ENCODE data around the gene ENTPD8. TPM values are rescaled to one million over a fixed set of nuclear protein-coding genes. Genes with fewer than 3 reads are reported as not detected.

Gene ENTPD8
- total and polyA plus RNA-seq, 8 donors, result 0.98 to 4.7 (median 2.0) TPM

DNA sequence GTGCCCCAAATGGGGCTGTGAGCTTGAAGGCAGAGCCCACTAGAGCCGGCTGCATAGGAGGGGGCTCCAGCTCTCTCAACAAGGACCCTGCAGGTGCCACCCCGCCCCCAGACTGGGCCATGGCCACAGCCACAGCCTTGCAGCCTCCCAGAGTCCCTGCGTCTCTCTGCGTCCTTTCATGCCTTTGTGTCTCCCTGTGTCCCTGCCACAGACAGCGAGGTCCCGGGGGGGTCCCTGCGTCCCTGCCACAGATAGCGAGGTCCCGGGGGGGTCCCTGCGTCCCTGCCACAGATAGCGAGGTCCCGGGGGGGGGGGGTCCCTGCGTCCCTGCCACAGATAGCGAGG is 11.6 kb downstream of the ENTPD8 start:
- no peak overlapping the region for H3K27ac ChIP-seq
- WGBS, 2 donors, result 75 to 82% methylated on average over 9 to 14 of the region's 14 CpGs
- H3K4me3 ChIP-seq, result no peak overlapping the region
- intact Hi-C loops (cut with DNase I), result no loop called here
- FAIRE-seq, result no peak
- TF ChIP-seq, protein P1, sequence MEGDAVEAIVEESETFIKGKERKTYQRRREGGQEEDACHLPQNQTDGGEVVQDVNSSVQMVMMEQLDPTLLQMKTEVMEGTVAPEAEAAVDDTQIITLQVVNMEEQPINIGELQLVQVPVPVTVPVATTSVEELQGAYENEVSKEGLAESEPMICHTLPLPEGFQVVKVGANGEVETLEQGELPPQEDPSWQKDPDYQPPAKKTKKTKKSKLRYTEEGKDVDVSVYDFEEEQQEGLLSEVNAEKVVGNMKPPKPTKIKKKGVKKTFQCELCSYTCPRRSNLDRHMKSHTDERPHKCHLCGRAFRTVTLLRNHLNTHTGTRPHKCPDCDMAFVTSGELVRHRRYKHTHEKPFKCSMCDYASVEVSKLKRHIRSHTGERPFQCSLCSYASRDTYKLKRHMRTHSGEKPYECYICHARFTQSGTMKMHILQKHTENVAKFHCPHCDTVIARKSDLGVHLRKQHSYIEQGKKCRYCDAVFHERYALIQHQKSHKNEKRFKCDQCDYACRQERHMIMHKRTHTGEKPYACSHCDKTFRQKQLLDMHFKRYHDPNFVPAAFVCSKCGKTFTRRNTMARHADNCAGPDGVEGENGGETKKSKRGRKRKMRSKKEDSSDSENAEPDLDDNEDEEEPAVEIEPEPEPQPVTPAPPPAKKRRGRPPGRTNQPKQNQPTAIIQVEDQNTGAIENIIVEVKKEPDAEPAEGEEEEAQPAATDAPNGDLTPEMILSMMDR (IDR thresholded peaks at IDR 0.05), result no peak
- no peaks in the 10 kb centered on the region for H3K36me3 ChIP-seq
- H3K4me1 ChIP-seq, result peaks cover 0 to 2% (median 0%) of the 10 kb centered on the region in 3 donors
- H3K27me3 ChIP-seq, result no peaks in the 10 kb centered on the region
- H3K9me3 ChIP-seq, result no peaks in the 10 kb centered on the region
- DNase-seq, result peak in 1 of 6 donors; percentile 75
- ATAC-seq, result no peak

DNA sequence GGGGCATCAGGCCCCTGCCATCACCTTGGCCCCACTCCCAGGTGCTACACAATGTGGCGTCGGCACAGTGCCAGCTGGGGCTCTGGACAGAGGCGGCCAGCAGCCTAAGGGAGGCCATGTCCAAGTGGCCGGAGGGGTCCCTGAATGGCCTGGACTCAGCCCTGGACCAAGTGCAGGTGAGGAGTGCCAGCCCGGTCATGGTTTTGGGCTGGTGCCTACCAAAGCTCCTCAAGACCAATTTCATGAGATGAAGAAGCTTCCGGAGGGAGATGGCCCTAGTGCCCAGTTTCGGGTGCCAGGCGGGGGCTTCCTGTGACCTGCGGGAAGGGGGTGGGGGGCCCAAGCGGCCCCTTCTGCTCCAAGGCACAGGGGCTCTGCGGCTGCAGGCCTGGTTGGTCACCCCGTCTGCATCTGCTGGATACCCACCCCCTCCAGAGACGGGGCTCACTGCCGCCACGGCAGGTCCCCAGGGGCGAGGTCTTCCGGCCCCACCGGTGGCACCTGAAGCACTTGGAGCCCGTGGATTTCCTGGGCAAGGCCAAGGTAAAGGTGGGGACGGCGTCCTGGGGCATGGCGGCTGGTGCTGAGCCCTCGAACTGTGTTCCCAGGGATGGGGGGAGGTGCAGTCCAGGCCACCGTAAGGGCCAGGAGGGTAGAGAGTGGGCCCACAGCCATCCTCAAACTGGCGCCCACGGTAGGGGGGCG is 12.2 kb downstream of the ENTPD8 start:
- Histone ChIP-seq H3K4me3 (no peak overlapping the region), H3K36me3 (no peaks in the 10 kb centered on the region), H3K27ac (no peak overlapping the region), H3K9me3 (no peaks in the 10 kb centered on the region), H3K27me3 (no peaks in the 10 kb centered on the region), H3K4me1 (peaks cover 0 to 7% (median 0%) of the 10 kb centered on the region in 3 donors)
- TF ChIP-seq, protein P1 (IDR thresholded peaks at IDR 0.05), result no peak
- WGBS, 2 donors, result 83 to 88% methylated on average over 26 to 27 of the region's 27 CpGs
- intact Hi-C loops (cut with DNase I), result no loop called here
- no peak for ATAC-seq
- FAIRE-seq, result no peak
- peak in 3 of 6 donors; percentile 61 to 80 (median 65) for DNase-seq

DNA sequence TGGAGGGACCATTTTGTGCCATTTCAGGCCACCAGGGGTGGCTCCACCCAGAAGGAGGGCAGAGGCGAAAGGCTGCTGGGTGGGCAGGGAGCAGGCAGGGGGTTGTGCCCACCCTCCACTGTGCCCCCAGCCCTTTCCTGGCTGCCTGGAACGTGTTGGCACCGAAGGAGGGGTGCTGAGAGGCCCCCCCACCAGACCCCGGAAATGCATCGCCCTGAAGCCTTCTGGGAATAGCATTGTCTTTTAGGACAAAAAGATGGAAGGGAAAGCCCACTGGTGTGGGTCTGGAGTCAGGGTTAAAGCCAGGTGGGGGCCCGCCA is 12.9 kb downstream of the ENTPD8 start:
- TF ChIP-seq, protein P1 (IDR thresholded peaks at IDR 0.05), result no peak
- no peak overlapping the region for H3K4me3 ChIP-seq
- intact Hi-C loops (cut with DNase I), result no loop called here
- no peaks in the 10 kb centered on the region for H3K36me3 ChIP-seq
- H3K27ac ChIP-seq, result no peak overlapping the region
- no peaks in the 10 kb centered on the region for H3K27me3 ChIP-seq
- FAIRE-seq (no peak), ATAC-seq (no peak), DNase-seq (peak in 2 of 6 donors; percentile 28)
- H3K9me3 ChIP-seq, result no peaks in the 10 kb centered on the region
- H3K4me1 ChIP-seq, result peaks cover 0 to 8% (median 0%) of the 10 kb centered on the region in 3 donors
- 80 to 88% methylated on average over 6 of the region's 6 CpGs for WGBS, 2 donors

DNA sequence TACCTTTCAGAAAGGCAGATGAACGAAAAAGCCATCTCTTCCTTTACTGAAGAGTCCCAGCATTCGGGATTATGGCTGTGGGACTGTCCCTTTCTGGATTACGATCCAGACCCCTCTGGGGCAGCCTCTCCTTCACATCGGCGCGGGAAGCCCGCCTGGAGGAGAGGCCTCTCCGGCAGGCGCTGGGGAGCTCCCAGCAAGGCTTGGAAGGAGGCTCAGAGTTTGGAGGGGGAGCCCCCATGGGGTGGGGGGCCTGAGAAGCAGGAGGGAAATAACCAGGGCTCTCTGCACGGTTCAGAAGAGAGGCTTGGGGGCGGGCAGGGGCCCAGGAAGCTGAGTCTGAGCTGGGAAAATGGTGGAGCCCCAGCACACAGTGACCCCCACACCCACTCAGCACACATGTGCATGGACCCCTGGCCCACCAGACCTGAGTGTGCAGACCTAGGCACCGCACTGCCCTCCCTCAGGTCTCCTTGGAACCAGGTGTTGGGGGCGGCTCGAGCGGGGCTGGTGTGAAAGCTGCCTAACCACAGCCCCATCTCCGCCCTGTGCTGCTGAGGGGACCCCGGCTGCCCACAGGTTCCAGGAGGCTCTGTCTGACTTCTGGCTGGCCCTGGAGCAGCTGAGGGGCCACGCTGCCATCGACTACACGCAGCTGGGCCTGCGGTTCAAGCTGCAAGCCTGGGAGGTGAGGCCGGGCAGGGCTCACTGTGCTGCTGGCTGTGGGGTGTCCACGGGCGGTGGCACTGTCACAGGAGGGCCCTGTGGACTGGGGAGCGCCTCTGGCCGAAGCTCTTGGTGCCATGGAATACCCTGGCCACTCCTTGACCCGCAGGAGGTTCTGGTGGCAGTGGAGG is 13.5 kb downstream of the ENTPD8 start:
- H3K9me3 ChIP-seq, result no peaks in the 10 kb centered on the region
- WGBS, 2 donors, result 86 to 92% methylated on average over 27 of the region's 27 CpGs
- H3K36me3 ChIP-seq, result no peaks in the 10 kb centered on the region
- DNase-seq (peak in 3 of 6 donors; percentile 37 to 76 (median 58)), FAIRE-seq (no peak), ATAC-seq (no peak)
- TF ChIP-seq, protein P1 (IDR thresholded peaks at IDR 0.05), result no peak
- H3K27me3 ChIP-seq, result no peaks in the 10 kb centered on the region
- intact Hi-C loops (cut with DNase I), result no loop called here
- no peak overlapping the region for H3K27ac ChIP-seq
- H3K4me3 ChIP-seq, result no peak overlapping the region
- H3K4me1 ChIP-seq, result peaks cover 0 to 8% (median 0%) of the 10 kb centered on the region in 3 donors
